Motor neuron (in vitro differentiated cells): ENCODE results near the gene PDXK. TPM values are rescaled to one million over a fixed set of nuclear protein-coding genes. Genes with fewer than 3 reads are reported as not detected.
A peak's percentile ranks its signal among the peaks of the same experiment; 100 is the strongest.

Experiments used
- ATAC-seq, 8 experiments: fragments of 200-7000 bp; cut with Tn5 transposase; replicated peaks in 6 of 8; 2 replicates each; pipeline ENCODE4 v1.8.0; 2021; ENCODE audit warnings: mild to moderate bottlenecking in 8 of 8, moderate library complexity in 8 of 8
- H3K27ac ChIP-seq, 2 donors: fragments of 250-450 bp; sonication (Bioruptor Pico); 2 replicates each; pipeline ENCODE4 v1.9.0; 2021; ENCODE audit warnings: antibody characterized with exemption in 2 of 2, mild to moderate bottlenecking in 2 of 2, moderate library complexity in 1 of 2
- H3K4me1 ChIP-seq, 2 donors: fragments of 250-450 bp; sonication (Bioruptor Pico); replicated peaks in 1 of 2; 2 replicates each; pipeline ENCODE4 v1.6.1; 2021; ENCODE audit warnings: antibody characterized with exemption in 2 of 2, mild to moderate bottlenecking in 2 of 2, moderate library complexity in 1 of 2
- H3K4me3 ChIP-seq, 5 donors: fragments of 250-450 bp; sonication (Bioruptor Pico); 2 replicates each; pipeline ENCODE4 v1.9.0; 2021; ENCODE audit warnings: antibody characterized with exemption in 5 of 5, mild to moderate bottlenecking in 5 of 5, moderate library complexity in 4 of 5
- WGBS, 10 experiments: fragments of 450-650 bp; shearing (Covaris generic); methylation state at CpG; one replicate each; pipeline ENCODE4 v1.0.0; 2022; 5-methylcytosine and 5-hydroxymethylcytosine counted together
- in situ Hi-C, 9 experiments: fragments of 400-800 bp; cut with MboI; loops; one replicate each; pipeline ENCODE4 v1.15.0; 2021; ENCODE audit warnings: low sequenced_read_pairs in 9 of 9, low pct_unique_long_range_greater_than_20kb in 2 of 9; ENCODE audit not compliant: unreplicated experiment in 9 of 9
- total RNA-seq, 8 experiments: library from RNA; unstranded; fragments of 300-600 nt; gene quantifications; 2 replicates each; pipeline versions ENCODE4 v1.2.3 to v1.2.4, GENCODE V29; 2022

Gene PDXK
- total RNA-seq, 8 experiments from 2014 or later, result 17.8 to 71.7 (median 41.7) TPM

DNA sequence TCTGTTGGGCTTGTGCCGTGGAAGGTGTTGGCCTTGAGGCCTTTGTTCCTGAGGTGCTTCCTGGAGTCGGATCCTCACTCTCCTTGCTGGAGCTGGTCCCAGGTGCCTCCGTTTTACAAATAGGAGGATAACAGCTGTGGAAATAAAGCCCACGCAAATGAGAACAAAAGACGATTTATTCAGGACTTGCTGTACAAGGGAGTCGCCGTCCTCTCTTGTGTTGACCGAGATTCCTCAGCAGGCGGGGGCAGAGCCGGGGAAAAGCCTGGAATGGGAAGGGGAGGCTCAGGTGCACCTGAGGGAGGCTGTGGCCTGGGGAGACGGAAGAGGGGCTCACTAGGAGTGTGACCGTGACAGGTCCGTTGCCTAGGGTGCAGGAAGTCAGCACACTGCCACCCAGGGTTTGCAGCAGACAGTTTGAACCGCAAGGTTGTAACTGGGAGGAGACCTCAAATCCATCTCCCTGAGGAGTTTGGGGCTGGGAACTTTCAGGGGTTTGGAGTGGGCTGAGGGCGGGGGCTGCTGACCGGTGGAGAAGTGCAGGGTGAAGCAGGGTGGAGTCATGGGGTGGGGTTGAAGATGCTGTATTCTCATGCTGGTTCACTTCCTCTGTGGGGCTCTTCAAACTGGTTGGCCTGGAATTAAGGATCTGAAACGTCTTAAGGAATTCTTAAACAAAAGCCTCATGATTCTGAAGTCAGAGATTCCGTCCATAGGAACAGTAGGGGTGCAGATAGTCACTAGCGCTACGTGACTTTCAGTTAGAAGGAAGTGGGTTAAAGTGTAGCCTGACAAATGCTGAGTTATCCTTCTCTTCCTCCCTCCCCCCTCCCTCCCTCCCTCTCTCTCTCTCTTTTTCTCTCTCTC, 59.8 kb downstream of the PDXK start:
- Histone ChIP-seq H3K4me1 (peaks cover 8 to 15% of the 10 kb centered on the region in 2 donors), H3K4me3 (no peak overlapping the region), H3K27ac (no peak overlapping the region)
- WGBS, 10 experiments, result 0 to 100% (median 43%) methylated on average over 1 to 4 of the region's 20 CpGs; no CpG with 5 or more reads in 2 of the 10 experiments
- ATAC-seq, result peak in 1 of 8 experiments; percentile 7
- in situ Hi-C loops, result loop anchor here in 1 of 9 experiments (25.0 kb wide), 1 partner anchor 91 kb away; no protein-coding TSS in a partner anchor

GRCh38 chr21:43779660-43780059, 60.7 kb downstream of the PDXK start:
- in situ Hi-C loops, result loop anchor here in 1 of 9 experiments (25.0 kb wide), 1 partner anchor 92 kb away; no protein-coding TSS in a partner anchor
- H3K4me3 ChIP-seq, result no peak overlapping the region
- peaks cover 7 to 14% of the 10 kb centered on the region in 2 donors for H3K4me1 ChIP-seq
- WGBS, 10 experiments, result 71 to 100% (median 86%) methylated on average over 1 to 5 of the region's 5 CpGs; no CpG with 5 or more reads in 3 of the 10 experiments
- ATAC-seq, result no peak
- H3K27ac ChIP-seq, result no peak overlapping the region

GRCh38 chr21:43781846-43782245, 62.9 kb downstream of the PDXK start:
- no peak for ATAC-seq
- WGBS, 10 experiments, result 47 to 86% (median 80%) methylated on average over 2 to 6 of the region's 6 CpGs; no CpG with 5 or more reads in 3 of the 10 experiments
- H3K4me3 ChIP-seq, result no peak overlapping the region
- H3K27ac ChIP-seq, result no peak overlapping the region
- in situ Hi-C loops, result loop anchor here in 1 of 9 experiments (25.0 kb wide), 1 partner anchor 95 kb away; no protein-coding TSS in a partner anchor
- peaks cover 0 to 5% of the 10 kb centered on the region in 2 donors for H3K4me1 ChIP-seq

GRCh38 chr21:43782431-43783097, 63.6 kb downstream of the PDXK start:
- WGBS, 10 experiments, result 43 to 100% (median 69%) methylated on average over 1 to 5 of the region's 5 CpGs; no CpG with 5 or more reads in 3 of the 10 experiments
- no peak for ATAC-seq
- in situ Hi-C loops, result loop anchor here in 1 of 9 experiments (25.0 kb wide), 1 partner anchor 95 kb away; no protein-coding TSS in a partner anchor
- Histone ChIP-seq H3K4me1 (peaks cover 0 to 5% of the 10 kb centered on the region in 2 donors), H3K27ac (no peak overlapping the region), H3K4me3 (no peak overlapping the region)

DNA sequence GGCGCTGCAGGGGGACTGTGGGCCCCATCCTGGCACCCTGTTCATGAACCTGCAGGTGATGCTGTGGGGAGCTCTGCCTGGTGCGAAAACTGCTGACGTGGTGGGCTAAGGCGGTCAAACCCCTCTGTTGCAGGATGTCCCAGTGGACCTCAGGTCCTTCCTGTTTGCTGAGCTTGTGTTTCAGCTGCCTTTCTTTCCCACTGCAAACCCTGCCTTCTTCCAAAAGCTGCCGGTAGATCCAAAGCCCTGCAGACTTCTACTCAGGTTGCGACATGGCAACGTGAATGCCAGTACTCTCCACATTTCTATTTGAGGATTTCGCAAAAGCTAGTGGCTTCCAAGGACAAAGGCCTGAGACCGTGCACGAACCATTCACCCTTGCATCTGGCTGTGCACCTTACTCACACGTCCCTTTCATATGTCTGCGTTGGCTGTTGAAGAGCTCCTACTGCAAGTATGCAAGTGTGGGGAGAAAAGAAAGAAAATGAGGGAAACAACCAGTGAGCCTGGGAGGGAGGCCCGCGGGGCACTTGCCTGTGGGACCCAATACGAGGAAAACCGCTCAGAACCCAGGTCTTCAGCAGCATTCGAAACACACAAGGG, 64.3 kb downstream of the PDXK start:
- Histone ChIP-seq H3K4me3 (no peak overlapping the region), H3K27ac (no peak overlapping the region), H3K4me1 (peaks cover 0 to 5% of the 10 kb centered on the region in 2 donors)
- in situ Hi-C loops, result loop anchor here in 1 of 9 experiments (25.0 kb wide), 1 partner anchor 96 kb away; no protein-coding TSS in a partner anchor
- ATAC-seq, result no peak
- 70 to 100% (median 84%) methylated on average over 1 to 11 of the region's 17 CpGs for WGBS, 10 experiments

DNA sequence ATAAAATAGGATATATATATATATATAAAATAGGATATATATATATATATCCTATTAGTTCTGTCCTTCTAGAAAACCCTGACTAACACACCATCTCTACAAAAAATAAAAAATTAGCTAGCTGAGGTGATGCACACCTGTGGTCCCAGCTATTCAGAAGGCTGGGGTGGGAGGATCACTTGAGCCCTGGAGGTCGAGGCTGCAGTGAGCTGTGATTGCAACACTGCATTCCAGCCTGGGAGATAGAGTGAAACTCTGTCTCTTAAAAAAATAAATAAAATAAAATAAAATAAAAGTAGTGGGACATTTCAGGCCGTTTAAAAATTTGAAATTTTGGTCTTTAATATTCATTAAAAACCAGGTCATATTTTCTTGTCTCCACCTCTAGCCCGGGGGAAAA, 66.2 kb downstream of the PDXK start:
- 21 to 80% (median 56%) methylated on average over 1 to 3 of the region's 3 CpGs; no CpG with 5 or more reads in 1 of the 10 experiments for WGBS, 10 experiments
- no peak overlapping the region for H3K4me3 ChIP-seq
- peaks cover 0 to under 1% of the 10 kb centered on the region in 2 donors for H3K4me1 ChIP-seq
- H3K27ac ChIP-seq, result no peak overlapping the region
- no peak for ATAC-seq
- in situ Hi-C loops, result loop anchor here in 1 of 9 experiments (25.0 kb wide), 1 partner anchor 98 kb away; no protein-coding TSS in a partner anchor

DNA sequence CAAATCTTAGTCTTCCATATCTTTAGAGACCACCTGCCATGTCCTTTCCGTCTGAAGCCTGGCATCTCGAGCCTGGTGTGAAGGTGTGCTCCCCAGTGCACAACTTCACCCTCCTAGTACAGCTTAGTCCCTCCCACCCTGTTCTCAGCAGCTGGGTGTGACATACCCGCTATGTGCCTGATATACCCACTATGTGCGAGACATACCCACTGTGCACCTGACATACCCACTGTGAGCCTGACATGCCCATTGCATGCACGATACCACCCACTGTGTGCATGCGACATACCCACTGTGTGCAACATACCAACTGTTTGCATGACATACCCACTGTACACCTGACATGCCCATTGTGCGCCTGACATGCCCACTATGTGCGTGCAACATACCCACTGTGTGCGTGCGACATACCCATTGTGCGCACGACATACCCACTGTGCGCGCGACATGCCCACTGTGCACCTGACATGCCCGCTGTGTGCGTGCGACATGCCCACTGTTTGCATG, 67.4 kb downstream of the PDXK start:
- no peak overlapping the region for H3K27ac ChIP-seq
- H3K4me3 ChIP-seq, result no peak overlapping the region
- H3K4me1 ChIP-seq, result peaks cover 4 to 6% of the 10 kb centered on the region in 2 donors
- 69 to 100% (median 92%) methylated on average over 2 to 18 of the region's 18 CpGs; no CpG with 5 or more reads in 1 of the 10 experiments for WGBS, 10 experiments
- ATAC-seq, result no peak
- in situ Hi-C loops, result loop anchor here in 1 of 9 experiments (25.0 kb wide), 1 partner anchor 99 kb away; no protein-coding TSS in a partner anchor

DNA sequence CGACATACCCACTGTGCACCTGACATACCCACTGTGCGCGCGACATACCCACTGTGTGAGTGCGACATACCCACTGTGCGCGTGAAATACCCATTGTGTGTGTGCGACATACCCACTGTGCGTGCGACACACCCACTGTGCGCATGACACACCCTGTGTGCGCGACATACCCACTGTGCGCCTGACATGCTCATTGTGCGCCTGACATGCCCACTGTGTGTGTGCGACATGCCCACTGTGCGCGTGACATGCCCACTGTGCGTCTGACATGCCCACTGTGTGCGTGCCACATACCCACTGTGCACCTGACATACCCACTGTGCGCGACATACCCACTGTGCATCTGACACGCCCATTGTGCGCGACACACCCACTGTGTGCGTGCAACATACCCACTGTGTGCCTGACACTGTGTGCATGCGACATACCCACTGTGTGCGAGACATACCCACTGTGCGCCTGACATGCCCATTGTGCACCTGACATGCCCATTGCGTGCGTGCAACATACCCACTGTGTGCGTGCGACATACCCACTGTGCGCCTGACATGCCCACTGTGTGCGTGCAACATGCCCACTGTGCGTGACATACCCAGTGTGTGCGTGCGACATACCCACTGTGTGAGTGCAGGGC, 68.0 kb downstream of the PDXK start:
- H3K4me3 ChIP-seq, result no peak overlapping the region
- ATAC-seq, result no peak
- H3K27ac ChIP-seq, result no peak overlapping the region
- WGBS, 10 experiments, result 87 to 100% (median 94%) methylated on average over 2 to 18 of the region's 38 CpGs; no CpG with 5 or more reads in 2 of the 10 experiments
- in situ Hi-C loops, result loop anchor here in 1 of 9 experiments (25.0 kb wide), 1 partner anchor 100 kb away; no protein-coding TSS in a partner anchor
- peaks cover 4 to 6% of the 10 kb centered on the region in 2 donors for H3K4me1 ChIP-seq

- 0% methylated on average over 1 to 17 of the region's 83 CpGs; no CpG with 5 or more reads in 6 of the 10 experiments for WGBS, 10 experiments
- peak; percentile 85 to 94 (median 90) for ATAC-seq
- in situ Hi-C loops, result loop anchor here in 2 of 9 experiments (10.0 to 25.0 kb wide), 2 partner anchors 102 to 175 kb away; no protein-coding TSS in a partner anchor
- Histone ChIP-seq H3K27ac (peak within 1 kb of the TSS; percentile 48 to 85), H3K4me3 (peak within 1 kb of the TSS; percentile 51 to 84 (median 66)), H3K4me1 (peaks cover 4 to 6% of the 10 kb centered on the region in 2 donors)
Observed at GRCh38 chr21:43789276-43790009, 70.5 kb downstream of the PDXK start, which contains the start of gene RRP1. Gene RRP1, plus strand, starts transcription at chr21:43789577. Its CDS starts 53 bp downstream, at chr21:43789630.

DNA sequence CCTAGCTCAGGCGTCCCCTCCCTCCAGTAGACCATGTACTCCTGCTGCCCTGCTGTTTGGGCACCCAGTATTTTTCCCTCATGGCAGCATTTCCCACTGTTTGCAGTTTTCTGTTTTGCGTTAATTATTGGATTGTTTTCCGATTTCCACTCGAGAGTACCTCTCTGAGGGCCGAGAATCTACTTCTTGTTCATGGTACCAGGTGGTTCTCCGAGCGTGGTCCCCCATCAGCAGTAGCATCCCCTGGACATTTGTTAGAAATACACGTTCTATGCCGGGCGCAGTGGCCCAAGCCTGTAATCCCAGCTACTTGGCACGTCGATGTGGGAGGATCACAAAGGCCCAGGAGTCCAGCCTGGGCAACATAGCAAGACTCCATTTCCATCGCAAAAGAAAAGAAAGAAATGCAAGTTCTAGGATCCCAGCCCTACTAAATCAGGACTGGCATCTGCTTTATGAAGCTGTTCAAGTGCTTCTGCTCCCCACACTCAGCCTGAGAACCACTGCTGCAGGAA, 71.1 kb downstream of the PDXK start:
- ATAC-seq, result peak in 2 of 8 experiments; percentile 1
- H3K27ac ChIP-seq, result peak overlapping the region; percentile 48 to 84
- H3K4me1 ChIP-seq, result peaks cover 4 to 6% of the 10 kb centered on the region in 2 donors
- 0 to 100% (median 13%) methylated on average over 1 to 8 of the region's 13 CpGs; no CpG with 5 or more reads in 2 of the 10 experiments for WGBS, 10 experiments
- H3K4me3 ChIP-seq, result peak overlapping the region; percentile 51 to 84 (median 66)
- in situ Hi-C loops, result loop anchor here in 2 of 9 experiments (10.0 to 25.0 kb wide), 2 partner anchors 103 to 175 kb away; no protein-coding TSS in a partner anchor

DNA sequence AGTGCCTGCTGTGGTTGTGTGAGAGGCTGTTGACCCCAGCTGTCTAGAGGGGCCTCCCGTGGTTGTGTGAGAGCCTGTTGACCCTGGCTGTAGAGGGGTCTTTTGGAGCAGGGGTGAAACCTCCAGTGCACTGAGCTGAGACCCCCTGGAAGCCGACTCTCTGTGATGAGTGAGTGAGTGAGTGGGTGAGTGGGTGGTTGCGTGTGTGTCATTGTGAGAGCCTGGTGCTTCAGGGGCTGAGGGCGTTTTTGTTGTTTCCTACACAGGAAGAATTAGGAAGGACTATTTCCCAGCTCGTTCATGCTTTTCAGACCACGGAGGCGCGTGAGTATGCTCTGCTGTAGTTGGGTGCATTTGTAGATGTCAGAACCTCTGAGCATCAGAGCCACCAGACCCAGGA, 73.5 kb downstream of the PDXK start:
- Histone ChIP-seq H3K27ac (no peak overlapping the region), H3K4me1 (peaks cover 4 to 6% of the 10 kb centered on the region in 2 donors), H3K4me3 (no peak overlapping the region)
- in situ Hi-C loops, result loop anchor here in 2 of 9 experiments (10.0 to 25.0 kb wide), 2 partner anchors 105 to 172 kb away; no protein-coding TSS in a partner anchor
- ATAC-seq, result no peak
- 30 to 100% (median 97%) methylated on average over 1 to 7 of the region's 8 CpGs; no CpG with 5 or more reads in 4 of the 10 experiments for WGBS, 10 experiments
